Right kidney (tissue), 1 donor: ENCODE measurements around the gene KDM4C.

Source experiments
- DNase-seq: peaks from one replicate; pipeline ENCODE4 v3.0.0-alpha.2; 2016

Gene KDM4C

GRCh38 chr9:7103367-7103766, 345.6 kb downstream of the KDM4C start:
- no peak for DNase-seq

DNA sequence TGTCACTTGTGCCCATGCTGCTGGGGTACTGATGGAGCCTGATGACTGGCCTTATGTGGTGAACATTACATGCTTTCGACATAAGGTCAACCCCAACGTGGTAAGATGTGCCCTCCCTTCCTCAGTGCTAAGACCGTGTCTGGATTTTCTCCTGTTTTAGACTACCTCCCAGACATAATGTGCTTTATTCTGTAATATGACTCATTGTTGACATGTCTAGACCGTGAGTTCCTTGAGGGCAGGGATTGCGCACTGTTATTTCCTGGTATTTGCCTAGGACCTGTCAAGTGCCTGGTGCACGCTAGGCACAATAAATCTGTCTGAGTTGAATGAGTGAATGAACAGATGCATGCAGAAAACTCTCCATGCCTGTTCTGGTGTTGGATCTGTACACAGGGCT, 346.0 kb downstream of the KDM4C start:
- DNase-seq = no peak

- no peak for DNase-seq
These were observed 346.9 kb downstream of the KDM4C start for GRCh38 chr9:7104625-7105024.

GRCh38 chr9:7105095-7105494, 347.3 kb downstream of the KDM4C start:
- no peak for DNase-seq

- no peak for DNase-seq
These were observed 351.2 kb downstream of the KDM4C start for GRCh38 chr9:7108936-7109335.

GRCh38 chr9:7111413-7111812, 353.6 kb downstream of the KDM4C start:
- no peak for DNase-seq

DNA sequence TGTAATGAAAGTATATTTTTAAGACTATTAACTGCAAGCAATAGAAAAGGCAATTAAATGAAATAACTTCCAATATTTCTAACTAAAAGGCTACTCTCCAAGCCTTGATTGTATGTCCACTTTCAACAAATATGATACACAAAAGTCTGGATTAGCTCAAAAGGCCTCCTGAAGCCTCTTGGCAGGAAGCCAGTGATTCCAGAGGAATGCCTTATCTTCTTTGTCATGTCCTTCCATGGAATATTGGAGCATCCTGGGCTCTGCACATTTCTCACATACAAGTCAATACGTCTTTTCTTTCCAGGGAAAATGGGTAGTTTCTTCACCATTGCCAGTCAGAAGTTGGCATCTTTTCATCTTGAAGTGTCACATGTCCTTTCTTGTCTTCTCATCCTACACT, 357.8 kb downstream of the KDM4C start:
- no peak for DNase-seq

DNA sequence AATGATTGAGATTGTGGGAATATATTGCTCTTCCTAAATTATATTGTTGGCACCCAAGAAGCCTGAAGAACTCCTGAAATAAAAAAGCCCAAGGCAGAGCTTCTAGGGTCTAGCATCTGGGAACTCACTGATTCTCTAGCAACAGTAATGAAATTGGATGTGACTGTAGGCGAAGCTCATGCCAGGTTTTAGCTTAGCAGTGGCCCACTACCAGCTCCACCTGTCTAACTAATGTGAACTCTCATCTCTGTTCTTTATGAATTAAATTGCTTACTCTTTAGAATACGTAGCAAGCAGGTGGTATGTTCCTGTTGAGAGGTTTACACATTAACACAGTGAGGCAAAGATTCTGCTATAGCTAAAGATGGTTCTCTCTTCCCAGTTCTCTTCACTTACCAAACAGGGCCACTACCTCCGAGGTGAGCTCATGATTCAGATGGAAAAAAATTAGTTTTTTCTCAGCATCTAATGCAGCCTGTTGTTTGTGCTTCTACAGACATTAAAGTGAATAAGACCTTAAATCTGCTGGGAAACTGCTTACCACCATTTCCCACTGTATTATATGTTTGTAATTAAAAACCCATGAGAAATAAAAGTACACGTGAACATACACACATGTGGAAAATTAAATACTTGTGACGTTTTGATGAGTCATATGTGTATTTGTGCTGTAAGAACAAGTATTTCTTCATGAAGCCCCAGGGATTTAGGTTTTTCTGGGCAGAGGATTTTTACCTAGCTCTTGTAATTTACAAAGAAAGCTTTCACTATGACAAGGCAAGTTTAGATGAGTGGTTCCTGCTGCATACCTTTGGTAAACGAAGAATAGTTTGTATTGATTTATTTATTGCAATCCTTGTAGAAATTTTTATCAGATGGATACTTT, 360.1 kb downstream of the KDM4C start:
- no peak for DNase-seq

DNA sequence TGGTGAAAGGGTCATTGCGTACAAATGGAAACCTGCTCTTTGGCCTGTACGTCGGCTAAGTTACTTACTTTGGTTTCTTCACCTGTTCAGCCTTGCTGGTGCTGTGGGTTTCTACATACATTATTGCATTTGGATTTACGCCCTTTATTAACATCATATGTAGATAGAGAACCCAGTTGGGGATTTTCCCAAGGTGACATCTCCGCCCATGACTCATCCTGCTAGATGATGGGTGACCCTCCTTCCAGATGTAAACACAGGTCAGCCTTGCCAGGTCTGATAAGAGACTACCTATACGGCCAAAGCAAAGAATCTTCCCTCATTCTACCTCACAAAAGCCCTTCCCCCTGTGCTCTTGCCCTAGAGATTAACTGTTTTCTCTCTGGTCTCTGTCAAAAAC, 360.9 kb downstream of the KDM4C start:
- DNase-seq = no peak

DNA sequence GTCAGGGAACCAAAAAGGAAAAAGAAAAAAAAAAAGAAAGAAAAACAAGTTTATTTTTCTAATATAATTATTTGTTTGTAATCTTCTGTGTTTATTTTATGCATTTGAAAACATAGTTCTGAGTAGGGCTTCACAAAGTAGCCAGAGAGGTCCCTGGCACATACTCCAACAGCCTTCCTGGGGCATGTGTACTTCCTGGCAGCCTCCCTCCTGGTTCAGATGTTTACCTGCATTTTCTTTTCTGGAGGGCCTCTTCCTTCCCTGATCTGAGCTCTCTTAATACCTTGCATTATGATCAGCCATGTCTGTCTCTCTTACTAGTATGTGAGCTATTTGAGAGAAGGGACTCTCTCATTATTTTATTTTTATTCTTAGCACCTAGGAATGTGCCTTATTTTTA, 361.8 kb downstream of the KDM4C start:
- DNase-seq = no peak

DNA sequence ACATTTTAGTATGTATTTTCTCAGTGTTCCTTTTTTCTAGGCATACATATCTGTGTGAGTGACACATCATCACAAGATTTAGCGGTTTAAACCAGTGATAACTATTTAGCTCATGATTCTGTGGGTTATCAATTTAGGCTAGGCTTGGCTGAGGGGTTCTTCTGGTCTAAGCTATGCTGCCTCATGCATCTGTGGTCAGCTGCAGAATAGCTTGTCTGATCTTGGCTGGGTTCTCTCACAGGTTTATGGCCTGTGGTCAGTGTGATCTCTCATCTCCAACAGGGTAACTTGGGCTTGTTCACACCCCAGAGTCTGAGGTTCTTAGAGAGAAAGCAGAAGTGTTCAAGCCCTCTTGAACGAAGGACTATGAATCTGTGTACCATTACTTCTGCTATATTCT, 363.3 kb downstream of the KDM4C start:
- DNase-seq = no peak

DNA sequence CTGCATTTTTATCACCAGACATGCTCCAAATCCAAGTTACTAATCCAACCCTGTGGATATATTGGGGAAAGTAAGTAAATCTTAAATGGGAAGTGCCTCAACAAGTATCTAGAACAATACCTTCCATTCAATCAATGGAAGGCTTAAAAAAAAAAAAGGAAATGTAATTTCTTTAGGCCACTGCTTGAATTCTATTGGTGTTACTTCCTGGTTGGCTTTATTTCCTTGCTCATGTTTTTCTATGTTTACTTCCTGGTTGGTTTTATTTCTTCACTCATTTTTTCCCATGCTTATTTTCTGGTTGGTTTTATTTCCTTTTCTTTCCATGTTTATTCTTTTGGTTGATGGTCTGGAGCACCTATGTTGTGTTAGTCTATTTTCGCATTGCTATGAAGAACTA, 363.9 kb downstream of the KDM4C start:
- DNase-seq = no peak

GRCh38 chr9:7123743-7124142, 366.0 kb downstream of the KDM4C start:
- DNase-seq = no peak

GRCh38 chr9:7125231-7125630, 367.5 kb downstream of the KDM4C start:
- DNase-seq = no peak

DNA sequence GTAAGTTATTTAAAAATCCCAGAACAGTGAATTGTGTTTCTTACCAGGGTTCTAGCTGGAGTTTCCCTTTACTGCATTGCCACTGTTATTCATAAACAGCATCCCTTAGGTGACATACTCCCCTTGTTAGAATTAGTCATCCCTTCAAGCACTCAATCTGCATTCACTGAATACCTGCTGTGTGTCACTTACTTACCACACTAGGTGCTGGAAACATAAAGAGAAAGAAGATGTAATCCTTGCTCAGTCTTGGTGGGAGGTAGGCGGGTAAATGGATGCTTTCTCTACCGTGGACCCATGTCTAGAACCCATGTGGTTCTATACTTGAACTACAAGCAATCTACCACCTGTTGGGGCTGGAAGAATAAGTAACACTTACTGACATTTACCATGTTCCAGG, 371.6 kb downstream of the KDM4C start:
- no peak for DNase-seq

GRCh38 chr9:7130266-7130820, 372.6 kb downstream of the KDM4C start:
- DNase-seq = no peak

DNA sequence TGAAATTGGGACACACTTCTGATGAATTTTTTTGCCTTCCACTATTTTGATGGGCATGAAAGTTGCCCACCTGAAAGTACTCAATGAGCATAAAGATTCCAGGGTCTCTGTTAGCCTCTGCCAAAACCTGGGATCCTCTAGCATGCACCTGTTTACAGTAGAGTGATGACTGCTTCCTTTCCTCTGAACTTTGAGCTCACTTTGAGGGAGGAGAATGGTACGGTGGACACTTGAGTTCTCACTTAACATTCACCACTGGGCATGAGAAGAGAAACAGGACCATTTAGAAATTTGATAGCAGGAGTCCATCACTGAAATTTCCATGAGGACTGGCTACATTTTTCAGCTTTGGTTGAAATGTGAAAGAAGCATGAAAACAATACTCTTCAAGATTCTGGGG, 374.8 kb downstream of the KDM4C start:
- DNase-seq = no peak

DNA sequence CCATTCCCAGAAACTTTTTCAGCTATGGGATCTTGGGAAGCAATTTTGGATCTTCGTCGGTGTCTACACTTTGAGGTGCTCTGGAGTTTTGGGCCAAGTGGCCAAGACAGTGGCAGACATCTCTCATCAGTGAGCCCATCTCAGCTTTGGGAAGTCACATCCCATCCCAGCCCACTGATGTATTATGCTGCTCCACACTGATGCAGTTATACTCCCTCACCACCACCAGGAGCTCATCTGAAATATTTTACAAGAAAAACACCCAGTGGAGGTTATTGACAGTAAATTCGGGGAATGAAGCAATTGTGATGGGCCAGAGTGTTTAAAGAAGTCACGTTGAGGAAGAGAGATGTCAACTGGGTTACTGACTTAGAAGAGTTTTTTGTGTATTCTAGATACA, 378.0 kb downstream of the KDM4C start:
- DNase-seq = no peak

DNA sequence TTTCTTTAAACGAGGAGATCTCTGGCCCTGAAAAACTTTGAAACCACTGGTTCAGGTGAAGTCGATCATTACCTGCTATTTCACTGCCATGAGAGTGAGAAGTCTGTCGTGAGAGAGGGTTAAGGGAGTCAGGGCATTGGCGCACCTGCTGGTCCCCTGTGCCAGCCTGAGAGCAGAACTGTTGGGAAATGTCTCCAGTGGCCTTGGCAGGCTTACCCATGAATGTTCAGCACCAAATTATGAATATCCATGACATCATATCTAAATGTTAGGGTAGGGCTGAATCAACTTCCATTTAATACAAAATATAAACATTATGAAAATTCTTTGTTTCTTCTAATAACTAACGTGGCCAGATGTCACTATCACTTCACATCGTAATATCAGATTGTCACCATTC, 379.3 kb downstream of the KDM4C start:
- no peak for DNase-seq

GRCh38 chr9:7137571-7137970, 379.8 kb downstream of the KDM4C start:
- no peak for DNase-seq

- DNase-seq = no peak
These were observed 382.1 kb downstream of the KDM4C start for GRCh38 chr9:7139886-7140285.

GRCh38 chr9:7140401-7140800, 382.6 kb downstream of the KDM4C start:
- DNase-seq = no peak

DNA sequence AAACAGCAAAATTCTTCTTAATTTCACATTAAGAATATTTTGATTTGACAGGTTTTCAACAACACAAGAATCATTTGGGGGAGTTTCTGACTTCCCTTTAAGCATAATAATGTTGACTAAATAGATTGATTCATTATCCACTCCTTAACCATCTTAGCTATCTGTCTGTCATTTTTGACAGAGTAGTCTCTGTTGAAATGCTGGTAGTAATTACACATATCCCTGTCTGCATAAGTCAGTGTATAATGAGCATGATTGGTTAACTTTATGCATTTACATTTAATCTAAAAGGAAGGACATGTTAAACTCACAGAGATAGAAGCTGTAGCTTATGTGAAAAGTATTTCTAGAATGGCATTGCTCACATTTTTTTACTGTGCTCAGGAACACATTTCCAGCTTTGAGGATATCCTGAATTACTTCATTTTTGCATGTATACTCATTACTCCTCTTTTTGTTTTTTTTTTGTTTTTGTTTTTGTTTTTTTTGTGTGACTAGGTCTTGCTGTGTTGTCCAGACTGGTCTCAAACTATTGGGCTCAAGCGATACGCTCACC, 385.9 kb downstream of the KDM4C start:
- no peak for DNase-seq
